TTC549 (cell line): ENCODE data around the gene RALGDS.
"Not testable (repeated sequence)": the region's sequence is repeated elsewhere in the genome, so short reads cannot be mapped to it uniquely, and the experiment has no call there.

Experiments
- FAIRE-seq: peaks from 2 replicates; lab custom pipeline; 2012; peaks lifted over from hg19 to GRCh38; lab: Jason Lieb, UNC

RALGDS gene

GRCh38 chr9:133106511-133107244 lies 14.4 kb downstream of the RALGDS start:
- FAIRE-seq: no peak

DNA sequence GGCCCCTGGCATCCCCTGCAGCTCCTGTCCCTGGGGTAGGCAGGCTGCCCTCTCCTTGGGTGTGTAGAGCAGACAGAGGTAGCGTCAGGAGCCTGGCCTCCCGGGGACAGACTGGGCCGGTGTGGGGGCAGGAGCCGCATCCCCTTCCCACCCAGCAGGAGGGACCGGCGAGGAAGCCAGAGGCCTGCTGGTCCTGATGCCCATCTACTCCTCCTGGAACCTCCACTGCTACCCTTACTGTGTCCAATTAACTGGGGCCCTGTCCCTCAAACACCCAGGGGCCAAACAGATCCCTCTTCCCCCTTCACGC lies 15.6 kb downstream of the RALGDS start:
- FAIRE-seq: no peak

DNA sequence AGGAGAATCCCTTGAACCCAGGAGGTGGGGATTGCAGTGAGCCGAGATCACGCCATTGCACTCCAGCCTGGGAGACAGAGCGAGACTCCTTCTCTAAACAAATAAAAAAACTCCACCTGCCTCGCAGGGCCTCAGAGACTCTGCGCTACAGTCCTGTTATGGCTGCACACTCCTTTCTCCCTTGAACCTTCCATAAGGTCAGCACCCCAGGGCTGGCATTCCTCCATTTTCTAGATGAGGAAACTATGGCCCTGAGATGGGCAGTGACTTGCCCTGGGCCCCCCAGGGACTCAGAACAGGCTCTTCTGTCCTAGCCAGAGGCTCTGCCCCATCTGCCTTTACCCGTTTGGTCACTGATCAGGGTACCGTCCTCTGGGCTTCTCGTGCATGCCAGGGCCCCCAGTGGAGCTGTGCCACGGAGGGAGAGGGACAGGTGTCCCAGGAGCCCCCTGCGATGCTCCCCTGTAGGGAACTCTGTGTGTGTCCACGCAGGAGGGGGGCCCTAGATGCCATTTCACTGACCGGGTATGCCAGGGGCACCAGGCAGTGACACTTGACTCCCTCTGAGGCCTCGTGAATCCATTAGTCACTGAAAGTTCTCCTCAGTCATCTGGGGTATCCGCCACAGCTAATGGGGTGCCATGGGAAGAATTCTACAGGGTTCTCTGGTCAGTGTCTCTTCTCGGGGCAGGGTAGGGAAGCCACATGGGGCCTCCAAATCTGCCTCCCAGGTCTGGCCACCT lies 16.2 kb downstream of the RALGDS start:
- no peak for FAIRE-seq

GRCh38 chr9:133103987-133104505 lies 17.0 kb downstream of the RALGDS start:
- no peak for FAIRE-seq

GRCh38 chr9:133103183-133103986 lies 17.7 kb downstream of the RALGDS start:
- FAIRE-seq: no peak

DNA sequence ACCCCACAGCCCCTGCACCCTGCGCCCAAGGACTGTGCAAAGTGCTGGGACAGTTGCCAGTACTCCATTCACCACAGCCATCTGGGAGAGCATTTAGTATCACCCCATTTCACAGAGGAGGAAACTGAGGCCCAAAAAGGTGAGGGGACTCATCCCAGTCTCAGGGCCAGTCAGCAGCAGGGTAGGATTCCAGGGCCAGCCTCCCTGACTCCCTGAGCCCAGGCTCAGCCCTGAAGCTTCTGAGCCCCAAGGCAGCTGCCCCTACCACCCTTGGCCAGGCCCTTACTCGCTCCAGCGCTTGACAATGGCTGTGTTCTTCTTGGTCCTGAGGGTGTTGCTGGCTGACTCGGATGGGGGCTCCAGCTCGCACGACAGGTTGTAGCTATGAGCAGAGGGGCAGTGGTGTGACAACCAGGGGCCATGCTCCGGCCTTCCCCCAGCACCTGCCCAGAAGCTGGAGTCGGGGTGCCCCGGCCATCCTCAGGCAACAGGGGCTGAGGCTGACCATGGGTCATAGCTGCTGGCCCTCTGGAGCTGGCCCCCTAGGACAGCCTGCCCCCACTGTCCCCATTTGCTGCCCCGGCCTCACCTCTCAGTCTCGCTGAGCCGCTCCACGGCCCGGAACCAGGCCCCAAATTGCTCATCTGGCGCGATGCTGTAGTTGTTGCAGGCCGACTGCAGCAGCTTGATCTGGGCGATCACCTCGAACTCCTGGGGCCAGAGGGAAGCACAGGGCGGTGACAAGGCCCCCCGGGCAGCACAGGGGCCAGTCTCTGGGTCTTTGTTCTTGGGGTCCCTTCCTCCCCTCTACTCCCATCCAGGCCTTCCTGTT lies 18.6 kb downstream of the RALGDS start:
- FAIRE-seq: no peak

- no peak for FAIRE-seq
Observed at GRCh38 chr9:133101356-133102189, 19.5 kb downstream of the RALGDS start.

DNA sequence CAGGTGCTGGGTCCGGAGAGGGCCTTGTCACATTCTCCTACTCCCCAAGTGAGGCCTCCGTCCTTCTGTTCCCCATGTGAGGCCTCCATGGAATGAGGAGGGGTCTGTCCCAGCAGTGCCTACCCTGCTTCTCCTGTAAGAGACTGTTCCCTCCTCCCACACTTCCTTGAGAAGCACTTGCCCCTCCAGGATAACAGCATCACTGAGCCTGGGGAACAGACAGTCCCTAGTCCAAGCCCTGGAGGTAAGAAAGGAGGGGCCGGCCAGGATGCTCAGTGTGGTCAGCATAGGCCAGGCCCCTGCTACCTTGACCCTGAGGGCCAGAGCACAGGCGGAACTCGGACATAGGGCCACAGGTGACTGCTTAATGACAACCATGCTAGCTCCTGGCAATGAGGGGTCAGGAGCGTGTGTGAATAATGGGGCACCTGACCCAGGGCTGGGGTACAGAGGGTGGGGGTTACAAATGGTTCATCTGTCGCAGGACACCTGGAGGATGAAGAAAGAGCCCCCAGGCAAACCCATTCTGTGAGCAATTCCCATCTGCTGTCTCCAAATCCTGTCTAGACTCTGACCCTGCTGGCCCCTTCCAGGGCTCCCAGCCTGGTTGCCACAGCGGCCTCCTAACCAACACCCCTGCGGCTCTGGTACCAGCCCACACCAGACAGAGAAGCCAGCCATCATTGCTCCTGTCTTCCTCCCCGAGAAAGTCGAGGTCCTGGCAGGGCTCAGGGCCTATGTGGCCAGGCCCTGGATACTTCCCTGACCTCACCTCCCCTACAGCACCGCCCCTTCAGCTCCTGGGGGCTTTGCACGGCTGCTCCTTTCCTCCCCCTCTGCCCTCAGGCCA lies 20.3 kb downstream of the RALGDS start:
- no peak for FAIRE-seq

GRCh38 chr9:133099726-133100505 lies 21.1 kb downstream of the RALGDS start:
- no peak for FAIRE-seq

DNA sequence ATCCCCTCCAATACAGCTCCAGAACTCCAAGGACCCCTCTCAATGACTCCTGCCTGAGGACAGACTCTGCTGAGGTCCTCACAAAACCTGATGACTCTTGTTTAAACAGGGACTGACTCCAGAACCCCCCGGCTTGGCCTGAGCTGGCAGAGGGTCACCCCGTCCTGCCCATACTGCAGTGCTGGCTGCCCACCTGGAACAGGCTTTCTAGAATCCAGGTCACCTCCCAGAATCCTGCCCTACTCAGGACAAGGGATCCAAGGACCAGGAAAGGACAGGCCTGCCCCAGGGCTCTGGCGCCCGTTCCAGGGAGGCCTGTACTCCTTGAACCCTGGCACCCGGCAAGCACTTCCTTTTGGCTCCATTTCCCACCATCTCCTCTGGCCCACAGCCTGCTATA lies 22.2 kb downstream of the RALGDS start:
- FAIRE-seq: no peak

GRCh38 chr9:133098104-133098754 lies 22.8 kb downstream of the RALGDS start:
- no peak for FAIRE-seq

DNA sequence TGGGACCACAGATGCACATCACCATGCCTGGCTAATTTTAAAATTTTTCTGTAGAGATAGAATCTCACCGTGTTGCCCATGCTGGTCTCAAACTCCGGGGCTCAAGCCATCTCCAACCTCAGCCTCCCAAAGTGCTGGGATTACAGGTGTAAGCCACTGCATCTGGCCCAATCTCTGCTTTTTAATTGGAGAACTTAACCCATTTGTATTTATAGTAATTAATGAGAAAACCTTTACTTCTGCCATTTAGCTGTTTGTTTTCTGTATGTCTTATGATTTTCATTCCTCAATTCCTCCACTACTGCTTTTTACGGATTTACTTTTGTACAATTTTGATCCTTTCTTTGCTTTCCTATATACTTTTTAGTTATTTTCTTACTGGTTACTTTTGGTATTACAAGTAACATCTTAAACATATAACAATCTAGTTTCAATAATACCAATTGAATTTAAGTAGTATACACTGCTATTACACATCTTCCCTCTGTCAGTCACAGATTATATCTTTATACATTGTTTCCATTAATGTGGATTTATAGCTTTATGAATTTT lies 26.1 kb downstream of the RALGDS start:
- no peak for FAIRE-seq

DNA sequence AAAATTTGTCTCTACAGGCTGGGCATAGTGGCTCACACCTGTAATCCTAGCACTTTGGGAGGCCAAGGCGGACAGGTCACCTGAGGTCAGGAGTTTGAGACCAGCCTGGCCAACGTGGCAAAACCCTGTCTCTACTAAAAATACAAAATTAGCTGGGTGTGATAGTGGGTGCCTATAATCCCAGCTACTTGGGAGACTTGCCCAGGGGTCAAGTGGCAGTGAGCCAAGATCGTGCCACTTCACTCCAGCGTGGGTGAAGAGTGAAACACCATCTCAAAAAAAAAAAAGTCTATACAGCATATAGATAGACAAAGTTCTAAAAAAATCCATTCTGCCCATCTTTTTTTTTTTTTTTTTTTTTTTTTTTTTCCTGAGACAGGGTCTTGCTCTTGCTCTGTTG lies 26.7 kb downstream of the RALGDS start:
- not testable (repeated sequence) for FAIRE-seq

DNA sequence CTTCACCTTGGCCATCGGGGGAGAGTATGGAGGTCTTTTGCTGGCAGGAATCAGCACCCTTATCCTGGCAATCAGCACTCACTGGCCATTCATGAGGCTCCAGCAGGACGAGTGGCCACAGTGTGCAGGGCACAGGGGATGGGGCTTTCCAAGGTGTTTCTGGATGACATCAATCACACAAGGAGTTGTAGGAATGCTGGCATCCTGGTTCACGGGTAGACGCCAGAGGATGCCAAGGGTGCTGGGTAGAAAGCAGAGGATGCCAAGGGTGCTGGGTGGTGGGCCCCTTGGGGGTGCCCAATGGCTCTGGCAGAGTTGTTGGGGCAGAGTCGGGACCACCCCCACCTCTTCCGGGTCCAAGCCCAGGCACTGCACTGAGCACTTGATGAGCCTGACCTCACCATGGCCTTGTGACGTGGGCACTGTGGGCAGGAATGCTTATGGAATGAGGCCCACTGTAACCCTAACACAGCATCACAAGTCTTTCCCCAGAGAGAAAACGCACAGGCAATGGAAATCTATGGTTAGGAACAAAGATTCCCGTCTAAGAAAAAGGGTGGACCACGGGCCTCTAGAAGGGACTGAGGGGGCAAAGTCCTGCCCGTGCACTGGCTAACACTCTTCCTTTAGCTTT lies 30.2 kb downstream of the RALGDS start:
- FAIRE-seq: no peak

GRCh38 chr9:133090187-133090586 lies 30.9 kb downstream of the RALGDS start:
- FAIRE-seq: no peak

DNA sequence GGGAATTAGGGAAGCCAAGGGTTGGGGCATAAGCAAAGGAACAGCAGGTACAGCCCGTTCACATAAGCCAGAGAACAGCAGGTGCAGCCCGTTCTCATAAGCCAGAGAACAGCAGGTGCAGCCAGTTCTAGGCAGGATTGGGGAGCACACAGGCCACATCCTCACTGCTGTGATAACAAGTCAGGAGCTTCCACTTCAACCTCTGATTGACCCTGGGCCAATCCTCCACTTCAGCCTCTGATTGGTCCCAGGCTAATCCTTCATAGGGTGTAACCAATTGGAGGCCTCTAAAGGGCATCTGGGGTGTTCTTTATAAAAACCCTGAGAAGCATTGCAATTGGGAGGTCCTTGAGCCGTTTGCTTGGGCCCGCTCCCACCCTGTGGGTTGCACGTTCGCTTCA lies 31.8 kb downstream of the RALGDS start:
- FAIRE-seq: no peak

- FAIRE-seq: no peak
Observed at GRCh38 chr9:133088756-133089155, 32.3 kb downstream of the RALGDS start.

GRCh38 chr9:133088146-133088750 lies 32.8 kb downstream of the RALGDS start:
- no peak for FAIRE-seq
